T-cell (primary cell): ENCODE measurements around the gene CEP63. TPM values are rescaled to one million over a fixed set of nuclear protein-coding genes. Genes with fewer than 3 reads are reported as not detected.
"Not testable (repeated sequence)": the region's sequence is repeated elsewhere in the genome, so short reads cannot be mapped to it uniquely, and the experiment has no call there.

Experiments used
- ATAC-seq, 4 experiments: fragments of 200-7000 bp in 3 of 4; fragments of 150-1000 bp in 1 of 4; cut with Tn5 transposase; replicated peaks in 1 of 4; 1 replicate in 3 of 4; 2 replicates in 1 of 4; pipeline ENCODE4 v1.10.0; 2021; ENCODE audit warnings: moderate library complexity in 3 of 4, mild to moderate bottlenecking in 2 of 4, moderate number of reproducible peaks in 1 of 4
- CTCF ChIA-PET, 2 donors: fragments of 300-600 bp; sonication (Branson Sonifier 250); formaldehyde crosslinking; loops; one replicate each; lab custom pipeline; 2022; ENCODE audit warnings: antibody characterized with exemption in 2 of 2; lab: Charles Lee
- POLR2A ChIA-PET, 2 donors: fragments of 300-600 bp; sonication (Branson Sonifier 250); formaldehyde crosslinking; loops; one replicate each; lab custom pipeline; 2022; ENCODE audit warnings: antibody characterized with exemption in 2 of 2; lab: Charles Lee
- DNase-seq, 35 experiments: peaks; one replicate each; pipeline versions ENCODE4 v3.0.0 to v3.0.0-alpha.2; 2013 to 2023
- H3K27ac ChIP-seq: one replicate; pipeline ENCODE4 v1.5.1; 2013; ENCODE audit warnings: low read length
- H3K27me3 ChIP-seq, 2 experiments: replicated peaks in 1 of 2; 1 replicate in 1 of 2; 2 replicates in 1 of 2; pipeline versions ENCODE4 v1.6.1 to v1.7.0; 2013; ENCODE audit warnings: low read length in 1 of 2, mixed read lengths in 1 of 2; ENCODE audit not compliant: control insufficient read depth in 2 of 2, insufficient read depth in 2 of 2; ENCODE audit errors: extremely low read depth in 1 of 2
- H3K36me3 ChIP-seq, 2 donors: 1 replicate in 1 of 2; 2 replicates in 1 of 2; pipeline versions ENCODE4 v1.6.1 to v1.7.0; 2013; ENCODE audit warnings: low read length in 1 of 2; ENCODE audit not compliant: control insufficient read depth in 2 of 2, insufficient read depth in 1 of 2; ENCODE audit errors: extremely low read depth in 1 of 2
- H3K4me1 ChIP-seq, 2 experiments: 1 replicate in 1 of 2; 2 replicates in 1 of 2; pipeline versions ENCODE4 v1.6.1 to v1.7.0; 2013; ENCODE audit warnings: low read length in 2 of 2, mixed read lengths in 1 of 2; ENCODE audit not compliant: insufficient read depth in 2 of 2, control insufficient read depth in 1 of 2; ENCODE audit errors: extremely low read depth in 1 of 2
- H3K4me3 ChIP-seq, 2 donors: 1 replicate in 1 of 2; 2 replicates in 1 of 2; pipeline versions ENCODE4 v1.5.1 to v1.7.0; 2013; ENCODE audit warnings: mild to moderate bottlenecking in 2 of 2, low read length in 1 of 2, moderate library complexity in 1 of 2; ENCODE audit not compliant: control insufficient read depth in 1 of 2; ENCODE audit errors: extremely low read depth in 1 of 2
- H3K9me3 ChIP-seq: 2 replicates; pipeline ENCODE4 v1.7.0; 2013
- H3K27ac Mint-ChIP-seq, 2 donors: one replicate each; pipeline ENCODE4 v1.8.0; 2020 to 2021; ENCODE audit warnings: mild to moderate bottlenecking in 2 of 2, mixed read lengths in 2 of 2
- H3K27me3 Mint-ChIP-seq, 2 donors: one replicate each; pipeline ENCODE4 v1.8.0; 2021 to 2022; ENCODE audit warnings: mixed read lengths in 2 of 2
- H3K36me3 Mint-ChIP-seq: one replicate; pipeline ENCODE4 v1.8.0; 2021; ENCODE audit warnings: mixed read lengths
- H3K4me1 Mint-ChIP-seq, 3 donors: one replicate each; pipeline ENCODE4 v1.8.0; 2020 to 2022; ENCODE audit warnings: mixed read lengths in 3 of 3, mild to moderate bottlenecking in 1 of 3
- H3K4me3 Mint-ChIP-seq, 3 donors: one replicate each; pipeline ENCODE4 v1.8.0; 2020 to 2022; ENCODE audit warnings: mild to moderate bottlenecking in 3 of 3, mixed read lengths in 3 of 3, moderate library complexity in 3 of 3
- H3K9me3 Mint-ChIP-seq, 3 donors: one replicate each; pipeline ENCODE4 v1.8.0; 2020 to 2022; ENCODE audit warnings: mixed read lengths in 3 of 3
- WGBS: methylation state at CpG from one replicate; pipeline ENCODE4 v1.1.5; 2013; ENCODE audit warnings: missing lambda C conversion rate; ENCODE audit not compliant: insufficient coverage; 5-methylcytosine and 5-hydroxymethylcytosine counted together
- total RNA-seq, 35 experiments: library from RNA in 6 of 35; stranded (reverse) in 6 of 35; fragments of 120-200 nt in 1 of 35; gene quantifications; one replicate each; pipeline versions ENCODE4 v1.2.1 to v1.2.4 and lab custom pipeline; 2013 to 2026

The CEP63 gene
- total RNA-seq, 5 donors from 2014 or later (not counting 1 experiment from before 2014, with no cell fraction given), result 21.7 to 26.1 (median 24.6) TPM

GRCh38 chr3:134569899-134570298 lies 84.0 kb downstream of the CEP63 start:
- DNase-seq, H3K36me3 Mint-ChIP-seq, H3K36me3 ChIP-seq, H3K4me3 ChIP-seq, H3K27me3 ChIP-seq, H3K27me3 Mint-ChIP-seq, ATAC-seq, H3K4me1 ChIP-seq, POLR2A ChIA-PET, H3K27ac Mint-ChIP-seq, H3K27ac ChIP-seq, CTCF ChIA-PET, H3K4me1 Mint-ChIP-seq, H3K9me3 ChIP-seq, H3K4me3 Mint-ChIP-seq: not testable (repeated sequence)
- H3K9me3 Mint-ChIP-seq, result peaks cover 16 to 41% (median 31%) of the 10 kb centered on the region in 3 donors
- WGBS, result 95% methylated on average over 2 of the region's 2 CpGs

- ChIA-PET CTCF (interaction anchor here in 1 of 2 donors (0.6 kb wide), 1 partner anchor 73 kb away, joined by 3 read pairs; no protein-coding TSS in a partner anchor), POLR2A (no interaction called here)
- Histone ChIP-seq H3K4me3 (no peak overlapping the region), H3K36me3 (no peaks in the 10 kb centered on the region), H3K4me1 (no peaks in the 10 kb centered on the region), H3K27me3 (no peaks in the 10 kb centered on the region), H3K9me3 (no peaks in the 10 kb centered on the region), H3K27ac (no peak overlapping the region)
- H3K9me3 Mint-ChIP-seq, result peaks cover 9 to 20% (median 15%) of the 10 kb centered on the region in 3 donors
- 85% methylated on average over 5 of the region's 6 CpGs for WGBS
- peaks cover 4% of the 10 kb centered on the region for H3K36me3 Mint-ChIP-seq
- H3K27ac Mint-ChIP-seq, result no peak overlapping the region
- ATAC-seq, result no peak
- DNase-seq, result no peak
- H3K4me3 Mint-ChIP-seq, result no peak overlapping the region
- no peaks in the 10 kb centered on the region for H3K4me1 Mint-ChIP-seq
- H3K27me3 Mint-ChIP-seq, result no peaks in the 10 kb centered on the region
Measured at GRCh38 chr3:134576426-134576825, 90.6 kb downstream of the CEP63 start.

- ATAC-seq, result no peak
- Histone ChIP-seq H3K27me3 (no peaks in the 10 kb centered on the region), H3K27ac (no peak overlapping the region), H3K36me3 (no peaks in the 10 kb centered on the region), H3K4me1 (no peaks in the 10 kb centered on the region), H3K4me3 (no peak overlapping the region), H3K9me3 (no peaks in the 10 kb centered on the region)
- no peaks in the 10 kb centered on the region for H3K4me1 Mint-ChIP-seq
- peaks cover 9 to 20% (median 15%) of the 10 kb centered on the region in 3 donors for H3K9me3 Mint-ChIP-seq
- H3K4me3 Mint-ChIP-seq, result no peak overlapping the region
- peaks cover 4% of the 10 kb centered on the region for H3K36me3 Mint-ChIP-seq
- no peaks in the 10 kb centered on the region for H3K27me3 Mint-ChIP-seq
- H3K27ac Mint-ChIP-seq, result no peak overlapping the region
- 100% methylated on average over 1 of the region's 3 CpGs for WGBS
- ChIA-PET CTCF (interaction anchor here (0.6 to 0.7 kb wide), 2 partner anchors 73 to 1341 kb away, joined by 3 to 8 read pairs; no protein-coding TSS in a partner anchor), POLR2A (no interaction called here)
- DNase-seq, result no peak
Measured at GRCh38 chr3:134576831-134577230, 91.0 kb downstream of the CEP63 start.

- ATAC-seq, result no peak
Measured at GRCh38 chr3:134579141-134579665, 93.3 kb downstream of the CEP63 start.

GRCh38 chr3:134590766-134591165 lies 104.9 kb downstream of the CEP63 start:
- ChIA-PET CTCF (interaction anchor here (0.9 to 1.5 kb wide), 2 partner anchors 10 kb away, joined by 3 to 5 read pairs; no protein-coding TSS in a partner anchor), POLR2A (no interaction called here)
- ATAC-seq, result no peak
- peaks cover 0 to 9% of the 10 kb centered on the region in 2 experiments for H3K27me3 ChIP-seq
- DNase-seq, result no peak
- no peak overlapping the region for H3K4me3 ChIP-seq
- Mint-ChIP-seq H3K4me3 (no peak overlapping the region), H3K27me3 (no peaks in the 10 kb centered on the region), H3K36me3 (no peaks in the 10 kb centered on the region), H3K27ac (no peak overlapping the region), H3K9me3 (no peaks in the 10 kb centered on the region), H3K4me1 (no peaks in the 10 kb centered on the region)
- H3K4me1 ChIP-seq, result no peaks in the 10 kb centered on the region
- no peak overlapping the region for H3K27ac ChIP-seq
- no peaks in the 10 kb centered on the region for H3K9me3 ChIP-seq
- no peaks in the 10 kb centered on the region for H3K36me3 ChIP-seq

More at GRCh38 chr3:134579141-134579665, 93.3 kb downstream of the CEP63 start:
- Mint-ChIP-seq H3K27ac (no peak overlapping the region), H3K4me3 (no peak overlapping the region), H3K27me3 (no peaks in the 10 kb centered on the region), H3K36me3 (no peaks in the 10 kb centered on the region), H3K4me1 (no peaks in the 10 kb centered on the region), H3K9me3 (peaks cover 0 to 4% (median under 1%) of the 10 kb centered on the region in 3 donors)
- H3K36me3 ChIP-seq, result no peaks in the 10 kb centered on the region
- H3K4me3 ChIP-seq, result no peak overlapping the region
- H3K4me1 ChIP-seq, result no peaks in the 10 kb centered on the region
- no peak overlapping the region for H3K27ac ChIP-seq
- no peaks in the 10 kb centered on the region for H3K9me3 ChIP-seq
- ChIA-PET POLR2A (no interaction called here), CTCF (interaction anchor here in 1 of 2 donors (0.6 kb wide), 1 partner anchor 103 kb away, joined by 3 read pairs; no protein-coding TSS in a partner anchor)
- no peaks in the 10 kb centered on the region for H3K27me3 ChIP-seq
- no peak for DNase-seq
- WGBS, result no CpG with 5 or more reads among the region's 3 CpGs

GRCh38 chr3:134592806-134593205 lies 106.9 kb downstream of the CEP63 start:
- DNase-seq, result no peak
- no peaks in the 10 kb centered on the region for H3K36me3 Mint-ChIP-seq
- Histone ChIP-seq H3K27me3 (peaks cover 0 to 12% of the 10 kb centered on the region in 2 experiments), H3K9me3 (no peaks in the 10 kb centered on the region), H3K4me1 (no peaks in the 10 kb centered on the region), H3K36me3 (no peaks in the 10 kb centered on the region), H3K27ac (no peak overlapping the region), H3K4me3 (no peak overlapping the region)
- no peaks in the 10 kb centered on the region for H3K9me3 Mint-ChIP-seq
- no peak for ATAC-seq
- no peaks in the 10 kb centered on the region for H3K27me3 Mint-ChIP-seq
- no peak overlapping the region for H3K27ac Mint-ChIP-seq
- ChIA-PET CTCF (no interaction called here), POLR2A (no interaction called here)
- no CpG with 5 or more reads among the region's 5 CpGs for WGBS
- H3K4me3 Mint-ChIP-seq, result no peak overlapping the region
- no peaks in the 10 kb centered on the region for H3K4me1 Mint-ChIP-seq
